GM18951 (cell line): ENCODE measurements around the gene LRIT2.
A peak's percentile ranks its signal among the peaks of the same experiment; 100 is the strongest.
"Not testable (repeated sequence)": the region's sequence is repeated elsewhere in the genome, so short reads cannot be mapped to it uniquely, and the experiment has no call there.

Source experiments
- POLR2A ChIP-seq: IDR thresholded peaks from 4 replicates; pipeline ENCODE4 v1.6.1; 2011; ENCODE audit warnings: mild to moderate bottlenecking; ENCODE audit not compliant: insufficient read length, insufficient read depth; ENCODE audit errors: extremely low read depth
- in situ Hi-C: fragments of 300-500 bp; cut with MboI; formaldehyde crosslinking; loops from one replicate; pipeline ENCODE4 v1.12.0; 2022; ENCODE audit warnings: low sequenced_read_pairs, mixed read lengths, inconsistent platforms; ENCODE audit not compliant: unreplicated experiment

The LRIT2 gene

DNA sequence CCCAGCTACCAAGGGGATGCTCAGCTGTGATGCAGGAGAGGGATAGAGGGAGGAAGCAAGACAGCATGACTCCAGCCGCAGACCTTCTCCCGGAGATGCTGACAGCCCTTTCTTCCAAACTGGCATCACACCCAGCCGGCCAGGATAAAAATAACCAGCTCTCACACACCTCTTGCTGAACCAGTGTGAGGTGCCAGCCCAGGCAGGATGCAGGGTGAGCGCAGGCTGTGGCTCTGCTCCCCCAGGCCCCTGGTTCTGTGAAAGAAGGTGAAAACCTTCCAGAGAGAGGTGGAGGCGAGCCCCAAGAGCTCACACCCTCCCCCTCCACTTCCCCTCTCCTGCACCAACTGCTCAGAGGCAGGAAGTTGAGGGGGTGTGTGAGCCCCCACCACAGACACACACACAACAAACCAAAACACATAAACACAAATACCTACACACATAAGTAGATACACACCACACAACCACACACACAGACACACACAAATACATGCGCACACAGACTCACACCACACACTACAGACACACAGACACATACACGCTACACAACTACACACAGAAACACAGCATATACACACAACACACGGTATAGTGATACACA lies 47.7 kb downstream of the LRIT2 start:
- TF ChIP-seq POLR2A, result no peak
- in situ Hi-C loops, result no loop called here

DNA sequence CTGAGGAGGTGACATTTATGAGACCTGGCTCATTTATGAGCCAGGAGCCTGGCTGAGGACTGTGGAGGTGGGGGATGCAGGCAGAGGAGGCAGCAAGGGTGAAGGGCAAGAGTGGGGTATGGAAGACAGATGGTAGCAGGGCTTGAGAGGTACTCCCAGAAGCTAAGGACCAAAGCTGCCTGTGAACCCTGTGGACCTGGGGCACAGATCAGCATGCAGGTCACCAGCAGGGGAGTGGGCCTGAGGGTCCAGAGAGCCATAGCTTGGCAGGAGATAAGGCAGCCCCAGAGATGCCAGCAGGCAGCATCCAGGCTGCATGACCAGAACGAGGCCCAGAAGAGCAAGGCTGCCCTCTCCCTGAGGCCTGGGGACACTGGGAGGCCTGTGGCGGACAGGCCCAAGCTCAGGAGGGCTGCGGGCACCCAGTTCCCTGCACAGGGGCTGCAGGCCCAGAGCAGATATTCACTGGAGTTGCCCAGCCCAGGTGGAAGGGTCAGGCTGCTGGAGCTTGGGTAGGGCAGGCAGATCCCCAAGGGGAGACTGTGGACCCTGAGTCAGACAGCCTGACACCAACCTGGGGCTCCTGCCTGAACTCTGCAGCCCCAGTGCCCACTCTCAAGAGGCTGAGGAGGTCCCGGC lies 48.4 kb downstream of the LRIT2 start:
- no peak for TF ChIP-seq POLR2A
- in situ Hi-C loops, result no loop called here

DNA sequence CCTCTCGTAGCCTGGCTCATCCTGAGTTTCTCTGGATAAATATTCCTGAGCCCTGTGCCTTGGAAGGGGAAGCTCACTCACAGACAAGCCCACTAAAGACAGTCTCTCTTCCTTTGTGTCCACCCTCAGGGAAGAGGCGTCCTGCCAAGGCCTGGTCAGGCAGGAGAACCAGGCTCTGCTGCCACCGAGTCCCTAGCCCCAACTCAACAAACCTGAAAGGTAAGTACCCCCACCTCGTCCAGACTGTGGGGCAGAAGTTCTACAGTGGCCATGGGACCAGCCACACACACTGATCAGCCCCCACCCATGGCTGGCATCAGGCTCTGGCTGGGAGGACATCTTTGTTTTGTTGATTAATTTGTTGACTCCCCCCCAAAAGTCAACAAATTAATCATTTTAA lies 49.0 kb downstream of the LRIT2 start:
- in situ Hi-C loops, result no loop called here
- TF ChIP-seq POLR2A, result no peak

DNA sequence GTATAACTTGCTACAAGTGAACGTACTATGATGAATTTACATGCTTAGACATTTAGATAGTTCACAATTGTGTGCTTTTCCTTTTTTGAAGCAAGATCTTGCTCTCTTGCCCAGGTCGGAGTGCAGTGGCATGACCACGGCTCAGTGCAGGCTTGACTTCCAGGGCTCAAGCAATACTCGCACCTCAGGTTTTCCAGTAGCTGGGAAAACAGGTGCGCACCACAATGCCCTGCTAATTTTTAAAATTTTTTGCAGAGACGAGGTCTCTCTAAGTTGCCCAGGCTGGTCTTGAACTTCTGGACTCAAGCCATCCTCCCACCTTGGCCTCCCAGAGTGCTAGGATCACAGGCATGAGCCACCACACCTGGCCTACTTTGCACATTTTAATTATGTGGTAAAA lies 49.9 kb downstream of the LRIT2 start:
- TF ChIP-seq POLR2A, result no peak
- in situ Hi-C loops, result no loop called here

DNA sequence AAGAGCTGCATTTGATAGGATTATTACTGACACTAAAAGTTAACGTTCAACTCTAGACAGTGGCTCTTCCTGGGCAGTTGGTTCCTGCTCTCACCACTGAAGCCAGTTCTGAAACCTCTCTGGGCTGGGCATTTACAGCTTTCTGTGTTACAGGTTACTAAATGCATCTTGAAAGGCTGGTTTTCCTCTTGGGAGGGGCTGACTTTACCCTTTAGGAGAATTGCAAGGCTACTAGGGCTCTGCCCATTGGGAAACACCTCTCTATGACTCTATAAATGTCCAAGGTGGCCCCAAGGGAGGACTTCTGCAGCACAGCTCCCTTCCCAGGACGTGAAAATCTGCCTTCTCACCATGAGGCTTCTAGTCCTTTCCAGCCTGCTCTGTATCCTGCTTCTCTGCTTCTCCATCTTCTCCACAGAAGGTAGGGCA lies 51.8 kb downstream of the LRIT2 start, which contains the start of gene GPR15LG:
TSS of gene GPR15LG (plus strand) at position 301 of the 429 bp plus-strand sequence. CDS start at position 352, 51 bp downstream.
- TF ChIP-seq POLR2A, result no peak
- in situ Hi-C loops, result no loop called here

DNA sequence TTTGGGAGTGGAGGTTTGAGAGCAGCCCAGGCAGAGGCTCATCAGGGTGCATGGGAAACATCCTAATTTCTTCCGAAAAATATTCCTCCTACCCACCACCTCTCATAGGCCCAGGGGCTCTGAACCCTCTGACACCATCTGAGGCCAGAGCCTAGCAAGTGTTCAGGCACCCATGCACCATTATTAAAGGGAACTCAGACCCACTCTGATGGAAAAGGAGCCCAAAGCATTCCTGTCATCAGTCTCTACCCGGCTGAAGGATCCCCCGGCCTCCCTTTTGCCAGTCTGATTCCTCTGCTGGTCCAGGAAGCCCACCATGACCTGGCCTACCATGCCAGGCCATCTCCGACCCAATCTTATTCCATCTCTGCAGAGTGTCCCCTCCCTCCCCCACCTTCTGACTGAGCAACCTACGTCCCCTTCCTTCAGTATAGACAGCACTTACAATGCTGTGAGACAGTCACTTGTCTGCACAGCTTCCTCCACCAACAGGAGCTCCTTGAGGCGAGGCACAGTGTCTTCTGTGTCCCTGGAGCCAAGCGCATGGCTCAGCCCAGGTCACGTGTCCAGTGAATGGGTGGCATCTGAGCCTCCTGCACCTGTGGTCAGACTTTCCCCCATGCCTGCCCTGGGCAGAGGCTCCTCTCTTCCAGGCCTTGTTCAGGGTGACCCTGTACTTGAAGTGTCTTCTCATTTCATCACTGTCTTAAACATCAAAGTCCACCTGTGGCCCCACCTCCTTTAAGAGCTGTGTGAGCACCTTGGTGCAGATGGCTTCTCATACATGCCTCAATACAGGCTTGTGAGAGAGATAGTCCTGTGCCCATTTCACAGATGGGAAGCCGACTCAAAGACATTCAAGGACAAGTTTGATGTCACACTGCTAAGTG lies 52.6 kb downstream of the LRIT2 start:
- no peak for TF ChIP-seq POLR2A
- in situ Hi-C loops, result no loop called here

DNA sequence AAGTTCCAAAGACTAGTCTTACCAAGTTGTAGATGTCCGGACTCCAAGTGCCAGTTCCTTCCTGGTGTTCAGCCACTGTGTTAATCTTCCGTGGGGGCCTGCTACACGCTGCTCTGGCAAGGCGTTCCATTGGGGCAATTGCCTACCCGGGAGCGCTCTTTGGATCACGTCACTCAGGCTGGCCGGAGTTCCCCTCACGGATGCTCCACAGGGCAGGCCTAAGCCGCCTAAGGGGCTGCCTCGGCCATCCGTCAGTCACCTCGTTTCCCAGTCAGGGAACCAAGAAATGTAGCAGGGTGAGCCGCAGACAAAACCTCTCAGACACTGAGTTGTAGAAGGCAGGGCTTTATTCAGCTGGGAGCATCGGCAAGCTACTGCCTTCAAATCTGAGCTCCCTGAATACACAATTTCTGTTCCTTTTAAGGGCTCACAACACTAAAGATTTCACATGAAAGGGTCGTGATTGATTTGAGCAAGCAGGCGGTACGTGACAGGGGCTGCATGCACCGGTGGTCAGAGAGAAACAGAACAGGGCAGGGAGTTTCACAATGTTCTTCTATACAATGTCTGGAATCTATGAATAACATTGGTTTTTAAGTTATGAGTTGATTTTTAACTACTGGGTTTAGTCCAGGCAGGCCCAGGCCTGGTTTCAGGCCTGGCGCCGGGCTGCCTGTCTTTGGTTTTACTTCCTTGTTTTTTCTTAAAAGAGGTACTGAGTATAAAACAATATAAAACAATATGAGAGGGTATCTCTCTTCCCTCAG lies 53.5 kb downstream of the LRIT2 start:
- TF ChIP-seq POLR2A, result peak; percentile 39
- in situ Hi-C loops, result not testable (repeated sequence)

DNA sequence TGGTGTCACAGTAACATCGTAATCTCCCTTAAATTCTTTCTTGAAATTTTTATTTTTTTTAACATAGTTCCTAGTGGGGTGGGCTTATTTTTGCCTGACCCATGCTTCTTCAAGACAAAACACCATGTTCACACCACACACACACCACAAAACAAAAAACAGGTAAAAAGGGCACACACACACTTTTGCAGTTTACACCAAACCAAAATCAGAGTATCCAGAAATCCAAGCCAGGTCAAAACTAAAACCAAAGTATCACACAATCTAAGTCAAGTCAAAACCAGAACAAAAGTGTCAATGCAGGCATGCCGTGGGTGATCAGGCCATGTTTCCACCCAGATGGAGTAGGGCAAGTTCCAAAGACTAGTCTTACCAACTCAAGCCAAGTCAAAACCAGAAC lies 54.1 kb downstream of the LRIT2 start:
- in situ Hi-C loops, result not testable (repeated sequence)
